SU-DHL-6 (cell line): Measurements from ENCODE around the gene MAN2A1.

Experiments used
- CTCF ChIP-seq: fragments of 200-600 bp; sonication (generic); IDR thresholded peaks from one replicate; pipeline ENCODE4 v1.5.1; 2017; ENCODE audit warnings: antibody characterized with exemption, mild to moderate bottlenecking, low read length, moderate library complexity; ENCODE audit not compliant: insufficient read depth, poor library complexity, severe bottlenecking
- EZH2phosphoT487 ChIP-seq: fragments of 200-600 bp; sonication (generic), shearing (Covaris generic); conservative IDR thresholded peaks from 2 replicates; pipeline ENCODE4 v1.6.1; 2018; ENCODE audit warnings: mild to moderate bottlenecking, antibody characterized with exemption, low read length, moderate library complexity, mixed read lengths

- TF ChIP-seq CTCF (no peak), EZH2phosphoT487 (no peak)
These were observed 63.6 kb downstream of the MAN2A1 start for GRCh38 chr5:109753279-109753678.
